Fibroblast of lung (primary cell): ENCODE results near the gene NIT1. TPM values are rescaled to one million over a fixed set of nuclear protein-coding genes. Genes with fewer than 3 reads are reported as not detected.

Source experiments
- DNase-seq, 2 donors: peaks; one replicate each; pipeline versions ENCODE4 v3.0.0 to v3.0.0-alpha.2; 2010; ENCODE audit warnings: low read depth in 2 of 2
- H2AFZ ChIP-seq: 2 replicates; pipeline ENCODE4 v1.5.1; 2012; ENCODE audit warnings: low read length, control low read depth, inconsistent platforms
- H3K27ac ChIP-seq: 2 replicates; pipeline ENCODE4 v1.5.1; 2011; ENCODE audit warnings: low read length, control low read depth; ENCODE audit not compliant: insufficient read depth
- H3K27me3 ChIP-seq: 2 replicates; pipeline ENCODE4 v1.5.1; 2011; ENCODE audit warnings: mild to moderate bottlenecking, low read length; ENCODE audit not compliant: control insufficient read depth, insufficient read depth
- H3K36me3 ChIP-seq: 2 replicates; pipeline ENCODE4 v1.5.1; 2011; ENCODE audit warnings: low read length; ENCODE audit not compliant: control insufficient read depth, insufficient read depth
- H3K4me1 ChIP-seq: 2 replicates; pipeline ENCODE4 v1.5.1; 2011; ENCODE audit warnings: low read length; ENCODE audit not compliant: control insufficient read depth, insufficient read depth; ENCODE audit errors: extremely low read depth
- H3K4me2 ChIP-seq: 2 replicates; pipeline ENCODE4 v1.5.1; 2011; ENCODE audit warnings: low read length, control low read depth; ENCODE audit not compliant: insufficient read depth; ENCODE audit errors: extremely low read depth
- H3K4me3 ChIP-seq, 4 experiments: fragments of 200-600 bp in 1 of 4; sonication (generic) in 1 of 4; replicated peaks in 1 of 4; 2 replicates each; pipeline ENCODE4 v1.5.1; 2011 to 2016; ENCODE audit warnings: low read length in 4 of 4, low read depth in 3 of 4, mild to moderate bottlenecking in 3 of 4, control low read depth in 2 of 4, inconsistent platforms in 1 of 4, mixed read lengths in 1 of 4; ENCODE audit not compliant: insufficient read depth in 1 of 4; ENCODE audit errors: control extremely low read depth in 1 of 4
- H3K79me2 ChIP-seq: 2 replicates; pipeline ENCODE4 v1.5.1; 2012; ENCODE audit warnings: mild to moderate bottlenecking, low read length, inconsistent platforms; ENCODE audit not compliant: control insufficient read depth, insufficient read depth
- H3K9ac ChIP-seq: 2 replicates; pipeline ENCODE4 v1.5.1; 2011; ENCODE audit warnings: mild to moderate bottlenecking, low read length, control low read depth; ENCODE audit not compliant: insufficient read depth
- H3K9me3 ChIP-seq: 2 replicates; pipeline ENCODE4 v1.5.1; 2012; ENCODE audit warnings: low read depth, low read length; ENCODE audit not compliant: control insufficient read depth, insufficient read depth
- H4K20me1 ChIP-seq: 2 replicates; pipeline ENCODE4 v1.5.1; 2011; ENCODE audit warnings: low read length; ENCODE audit not compliant: control insufficient read depth, insufficient read depth; ENCODE audit errors: extremely low read depth
- CTCF ChIP-seq, 2 donors: IDR thresholded peaks in 1 of 2; conservative IDR thresholded peaks in 1 of 2; 1 replicate in 1 of 2; 2 replicates in 1 of 2; pipeline ENCODE4 v1.5.1; 2011 to 2012; ENCODE audit warnings: low read length in 2 of 2, control low read depth in 1 of 2, inconsistent platforms in 1 of 2, low read depth in 1 of 2, mild to moderate bottlenecking in 1 of 2
- EZH2 ChIP-seq: IDR thresholded peaks from 2 replicates; pipeline ENCODE4 v1.5.1; 2012; ENCODE audit warnings: low read length, control low read depth, mild to moderate bottlenecking; ENCODE audit errors: missing control alignments
- polyA plus RNA-seq, 2 donors: library from polyadenylated mRNA; depleted of rRNA in 1 of 2; stranded (reverse) in 1 of 2; unstranded in 1 of 2; fragments of >200 nt; gene quantifications; 2 replicates each; pipeline ENCODE4 v1.2.1, GENCODE V29; 2011 to 2012; ENCODE audit warnings: missing spikeins in 1 of 2
- total RNA-seq: library from RNA; depleted of rRNA; stranded (reverse); fragments of >200 nt; gene quantifications from 2 replicates; pipeline ENCODE4 v1.2.1, GENCODE V29; 2014

NIT1 gene
- total and polyA plus RNA-seq, 2 donors (not counting 1 experiment from before 2014, with no cell fraction given): 30.6 to 42.6 TPM

DNA sequence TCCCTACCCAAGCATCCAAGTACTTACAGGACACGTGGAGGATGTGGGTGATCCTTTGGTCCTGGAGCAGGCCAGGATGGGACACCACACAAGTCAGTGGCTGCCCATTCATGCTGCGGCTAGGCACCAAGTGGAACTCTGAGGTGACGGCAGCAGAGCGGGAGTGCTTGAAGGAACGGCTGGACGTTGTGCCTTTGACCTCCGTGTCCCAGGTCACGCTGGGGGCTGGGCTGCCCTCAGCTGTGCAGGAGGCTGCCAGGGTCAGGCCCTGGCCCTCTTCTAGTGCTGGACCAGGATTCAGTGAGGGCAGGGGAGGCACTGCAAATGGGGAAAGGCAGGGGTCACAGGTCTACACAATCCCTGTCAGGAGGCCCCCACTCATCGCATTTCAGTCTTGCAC lies 40.5 kb upstream of the NIT1 start:
- Histone ChIP-seq H3K9ac (no peak overlapping the region), H3K27ac (no peak overlapping the region), H3K27me3 (no peaks in the 10 kb centered on the region), H3K79me2 (no peaks in the 10 kb centered on the region), H2AFZ (no peak overlapping the region), H4K20me1 (no peaks in the 10 kb centered on the region), H3K4me1 (no peaks in the 10 kb centered on the region), H3K36me3 (no peaks in the 10 kb centered on the region), H3K9me3 (no peaks in the 10 kb centered on the region), H3K4me2 (no peak overlapping the region), H3K4me3 (no peak overlapping the region)
- TF ChIP-seq CTCF (conservative IDR thresholded peaks at IDR 0.05 in 1 of 2, IDR thresholded peaks at IDR 0.05 in 1 of 2; ENCODE audit: low read depth in 1 of 2, low read length in 2 of 2) (no peak), EZH2 (no peak)
- no peak for DNase-seq

DNA sequence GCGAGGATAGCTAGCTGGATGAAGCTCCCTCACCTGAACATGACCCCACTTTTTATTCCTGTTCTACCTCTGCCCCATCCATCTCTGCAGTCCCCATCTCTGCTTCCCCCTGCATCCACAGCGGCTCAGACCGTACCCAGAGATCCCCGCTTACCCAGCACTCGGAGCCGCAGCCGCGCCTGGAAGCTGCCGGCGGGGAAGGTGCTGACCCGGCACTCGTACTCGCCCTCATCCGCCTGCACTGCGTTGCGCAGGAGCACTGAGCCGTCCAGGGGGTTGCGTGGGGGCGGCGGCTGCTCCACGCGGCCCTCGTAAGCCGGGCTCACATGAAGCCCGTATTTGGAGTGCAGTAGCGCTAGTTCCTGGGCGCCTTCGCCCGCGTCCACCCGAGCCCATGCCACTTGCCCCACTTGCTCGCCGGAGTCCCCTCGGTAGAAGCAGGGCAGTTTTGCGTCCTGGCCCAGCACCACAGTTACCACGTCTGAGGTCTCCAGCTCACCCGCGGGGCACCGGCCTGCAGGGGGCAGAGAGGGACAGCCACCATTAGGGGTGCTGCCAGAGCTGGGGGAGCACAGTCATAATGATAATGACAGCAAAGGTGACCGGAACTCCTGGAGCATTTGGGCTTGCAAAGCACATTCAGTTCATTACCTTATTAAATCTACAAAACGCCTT lies 38.3 kb upstream of the NIT1 start:
- Histone ChIP-seq H3K27ac (no peak overlapping the region), H3K79me2 (no peaks in the 10 kb centered on the region), H3K4me2 (no peak overlapping the region), H3K9ac (no peak overlapping the region), H4K20me1 (no peaks in the 10 kb centered on the region), H3K36me3 (no peaks in the 10 kb centered on the region), H3K9me3 (no peaks in the 10 kb centered on the region), H2AFZ (no peak overlapping the region), H3K4me3 (no peak overlapping the region), H3K27me3 (no peaks in the 10 kb centered on the region), H3K4me1 (peaks cover 15% of the 10 kb centered on the region)
- no peak for DNase-seq
- no peak for TF ChIP-seq CTCF (conservative IDR thresholded peaks at IDR 0.05 in 1 of 2, IDR thresholded peaks at IDR 0.05 in 1 of 2; ENCODE audit: low read depth in 1 of 2, low read length in 2 of 2)
- TF ChIP-seq EZH2: no peak

- Histone ChIP-seq H2AFZ (no peak overlapping the region), H4K20me1 (no peaks in the 10 kb centered on the region), H3K36me3 (no peaks in the 10 kb centered on the region), H3K4me1 (peaks cover 19% of the 10 kb centered on the region), H3K9ac (no peak overlapping the region), H3K4me2 (no peak overlapping the region), H3K27me3 (no peaks in the 10 kb centered on the region), H3K9me3 (no peaks in the 10 kb centered on the region), H3K4me3 (no peak overlapping the region), H3K27ac (no peak overlapping the region), H3K79me2 (no peaks in the 10 kb centered on the region)
- no peak for TF ChIP-seq CTCF (conservative IDR thresholded peaks at IDR 0.05 in 1 of 2, IDR thresholded peaks at IDR 0.05 in 1 of 2; ENCODE audit: low read depth in 1 of 2, low read length in 2 of 2)
- no peak for TF ChIP-seq EZH2
- DNase-seq: peak; percentile 15 to 78
Measured at GRCh38 chr1:161080441-161081405, 37.2 kb upstream of the NIT1 start.
